Activated CD4-positive, alpha-beta T cell treated with anti-CD3 and anti-CD28 coated beads for 24 hours (primary cell): ENCODE data around the gene E2F4.

ENCODE experiments used
- DNase-seq, 2 donors: peaks; one replicate each; pipeline ENCODE4 v3.0.0-alpha.2; 2020; ENCODE audit warnings: low read depth in 2 of 2

Gene E2F4

DNA sequence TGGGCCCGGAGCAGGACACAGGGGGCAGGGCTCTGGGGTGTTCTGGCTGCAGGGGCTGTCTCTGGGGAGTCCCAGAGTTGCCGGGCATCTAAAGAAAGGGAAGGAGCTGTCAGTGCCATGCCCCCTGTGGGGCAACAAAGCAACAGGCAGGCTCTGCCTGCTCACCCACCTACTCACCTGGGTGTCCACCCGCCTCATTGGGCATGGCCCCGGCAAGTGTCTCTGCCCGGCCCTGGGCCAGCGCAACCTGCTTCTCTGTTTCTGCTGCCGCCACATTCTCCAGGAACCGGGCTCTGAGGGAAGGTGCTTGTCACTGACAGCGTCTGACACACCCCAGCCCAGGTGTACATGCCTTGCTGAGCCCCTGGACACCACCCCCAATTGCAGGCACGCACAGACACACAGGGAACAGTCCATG, 42.2 kb downstream of the E2F4 start:
- no peak for DNase-seq

DNA sequence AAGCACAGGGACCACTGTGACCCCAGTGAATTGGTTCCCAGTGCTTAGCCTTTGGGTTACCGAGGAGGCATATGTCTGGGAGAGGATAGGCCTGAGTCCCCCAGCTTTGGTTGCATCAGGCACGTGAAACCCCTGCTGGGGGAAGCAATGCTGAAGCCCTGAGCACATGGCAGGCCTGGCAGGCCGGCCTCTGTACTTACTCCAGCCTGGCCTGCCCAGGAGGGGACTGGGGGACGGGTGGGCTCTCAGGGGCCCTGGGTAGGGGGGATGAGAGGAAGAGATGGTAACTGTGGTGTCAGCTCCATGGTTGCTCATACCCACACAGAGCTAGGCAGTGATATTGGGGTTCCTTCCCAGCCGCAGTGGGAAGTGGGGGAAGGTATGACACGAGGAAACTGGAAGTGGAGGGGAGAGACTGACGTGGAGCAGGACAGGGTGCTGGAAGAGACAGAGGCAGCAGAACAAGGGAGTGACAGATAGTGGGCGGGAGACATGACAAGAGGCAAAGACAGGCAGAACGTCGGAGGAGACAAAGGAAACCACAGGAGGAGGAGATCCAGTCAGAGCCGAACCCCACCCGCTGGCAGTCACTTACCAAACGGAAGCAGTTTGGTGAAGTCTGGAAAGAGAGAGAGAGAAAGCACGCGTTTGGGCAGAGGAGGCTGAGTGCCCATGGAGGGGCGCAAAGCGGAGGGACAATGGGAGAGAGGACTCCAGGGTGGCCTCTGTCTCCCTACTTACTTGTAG, 44.0 kb downstream of the E2F4 start:
- no peak for DNase-seq

DNA sequence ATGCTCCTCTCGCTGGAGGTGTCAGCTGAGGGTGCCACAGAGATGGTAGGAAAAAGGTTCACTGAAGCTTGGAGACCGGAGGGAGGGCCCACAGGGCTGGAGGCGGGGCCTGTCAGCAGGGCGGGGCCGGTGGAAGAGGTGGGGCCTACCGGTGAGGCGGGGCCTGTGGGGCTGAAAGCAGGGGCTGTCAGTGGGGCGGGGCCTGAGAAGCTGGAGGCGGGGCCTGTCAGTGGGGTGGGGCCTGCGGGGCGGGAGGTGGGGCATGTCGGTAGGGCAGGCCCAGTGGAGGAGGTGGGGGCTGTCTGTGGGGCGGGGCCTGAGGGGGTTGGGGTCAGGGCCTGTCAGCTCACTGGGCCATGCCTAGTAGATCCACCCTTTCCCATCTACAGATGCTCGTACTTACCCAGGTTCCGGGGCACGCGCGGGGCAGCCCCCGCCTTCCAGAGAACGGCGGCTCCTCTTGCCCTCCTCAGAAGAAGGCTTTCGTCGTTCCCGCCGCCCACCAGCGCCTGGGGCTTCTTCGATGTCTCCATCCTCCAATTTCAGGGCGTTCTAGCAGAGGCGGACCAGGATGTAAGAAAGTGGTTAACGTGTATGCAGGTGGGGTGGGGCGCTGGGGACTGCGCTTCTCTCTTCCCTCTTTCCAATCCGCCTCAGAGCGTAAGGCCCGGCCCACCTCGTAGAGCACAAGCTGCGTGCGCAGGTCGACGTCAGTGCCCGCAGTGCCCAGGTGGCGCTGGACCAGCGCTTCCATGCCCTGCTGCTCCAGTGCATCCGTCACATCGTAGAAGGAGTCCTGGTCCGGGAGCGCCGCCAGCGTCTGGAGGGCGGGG, 44.8 kb downstream of the E2F4 start:
- peak; percentile 67 to 71 for DNase-seq

DNA sequence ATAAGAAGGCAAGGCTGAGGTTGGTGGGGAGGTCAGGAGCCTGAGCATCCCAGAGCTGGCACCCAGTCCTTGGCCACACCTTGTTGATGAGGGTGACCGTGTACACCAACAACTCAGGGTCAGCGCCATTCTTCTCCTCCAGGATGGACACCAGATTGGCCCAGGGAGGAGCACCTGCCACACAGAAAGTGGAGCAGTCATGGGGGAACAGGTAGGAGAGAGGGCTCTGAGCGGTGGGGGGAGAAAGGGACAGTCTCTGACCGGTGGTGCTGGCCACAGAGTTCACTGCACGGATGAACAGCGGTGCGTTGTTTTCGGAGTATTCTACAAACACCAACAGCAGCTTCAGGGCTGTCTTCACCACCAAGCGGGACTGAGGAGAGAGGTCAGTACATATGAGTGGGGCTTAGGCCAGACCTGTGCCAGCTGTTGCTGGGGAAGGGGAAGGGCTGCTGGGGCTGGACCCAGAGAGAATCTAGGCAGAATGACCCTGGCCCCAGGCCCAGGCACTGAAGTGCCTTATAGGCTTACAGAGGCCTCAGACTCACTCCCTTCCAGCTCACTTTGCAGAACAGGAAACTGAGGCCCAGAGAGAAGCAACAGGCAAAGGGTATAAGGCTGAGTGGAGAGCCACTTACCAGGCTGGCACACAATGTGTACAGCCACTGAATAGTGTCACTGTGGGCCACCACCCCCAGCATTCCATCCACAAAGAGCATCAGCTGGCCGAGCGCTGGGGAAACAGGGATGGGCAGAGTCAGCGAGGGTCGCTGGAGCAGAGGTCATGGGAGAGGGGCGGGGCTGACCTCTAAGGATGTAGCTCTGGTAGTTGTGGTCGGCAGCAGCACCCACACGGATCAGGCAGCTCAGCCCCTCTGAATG, 45.7 kb downstream of the E2F4 start:
- DNase-seq, result no peak

DNA sequence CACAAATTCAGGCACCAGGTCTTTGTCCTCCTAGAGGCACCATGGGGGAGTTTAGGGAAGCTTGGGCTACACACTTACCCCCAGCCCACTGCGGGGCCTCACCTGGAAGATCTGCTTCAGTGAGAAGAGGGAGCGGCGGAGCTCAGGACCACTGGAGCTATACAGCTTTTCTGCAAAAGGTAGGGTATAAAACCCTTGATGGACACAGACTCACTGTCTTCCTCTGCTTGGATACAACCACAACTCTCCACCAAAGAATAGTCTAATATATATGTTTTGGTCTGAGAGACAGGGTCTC, 46.3 kb downstream of the E2F4 start:
- no peak for DNase-seq

DNA sequence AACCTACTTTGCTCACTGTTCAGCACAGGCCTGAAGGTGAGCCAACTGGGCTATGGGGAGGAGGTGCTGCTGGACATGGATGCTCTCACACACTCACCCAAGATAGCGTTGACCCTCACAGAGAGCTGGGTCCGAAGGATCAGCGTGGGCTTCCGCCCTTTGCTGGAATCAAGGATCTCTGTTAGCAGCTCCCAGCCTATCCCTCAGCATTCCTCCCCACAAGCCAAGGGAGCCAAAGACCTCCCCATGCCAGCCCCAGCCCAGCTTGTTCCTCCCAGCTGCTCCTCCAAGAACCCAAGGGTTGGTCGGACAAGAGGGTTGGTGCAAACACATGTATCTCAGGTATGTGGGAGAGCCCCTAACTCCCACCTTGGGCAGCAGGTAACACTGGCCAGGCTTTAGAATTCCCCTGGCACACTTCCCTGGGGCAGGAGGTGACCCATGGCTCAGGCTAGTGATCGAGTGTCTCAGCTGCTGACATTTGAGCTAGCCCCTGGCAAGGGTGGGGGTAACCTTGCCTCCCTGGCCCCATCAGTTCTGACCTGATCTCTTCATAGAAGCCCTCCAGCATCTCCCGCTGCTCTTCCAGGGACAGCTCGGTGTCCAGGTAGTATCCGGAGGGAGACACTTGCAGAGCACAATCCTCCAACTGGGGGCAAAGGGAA, 47.0 kb downstream of the E2F4 start:
- DNase-seq, result no peak

DNA sequence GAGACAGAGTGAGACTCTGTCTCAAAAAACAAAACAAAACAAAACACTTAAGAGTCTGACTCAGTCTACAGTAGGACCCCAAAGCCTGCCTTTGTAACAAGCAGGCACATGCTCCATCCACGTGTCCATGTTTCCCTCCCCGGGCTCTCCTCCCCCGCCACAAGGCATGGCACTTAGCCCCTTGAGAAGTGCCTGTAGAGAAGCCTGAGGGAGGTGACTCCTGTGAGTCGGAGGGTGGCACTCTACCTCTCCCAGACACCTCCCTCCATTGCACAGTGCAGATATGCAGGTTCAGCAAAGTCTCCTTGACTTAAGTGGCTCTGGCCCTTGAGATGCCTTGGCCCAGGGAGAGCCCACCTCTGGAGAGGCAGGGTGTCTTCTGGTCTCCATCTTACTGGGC, 48.6 kb downstream of the E2F4 start:
- DNase-seq, result no peak

DNA sequence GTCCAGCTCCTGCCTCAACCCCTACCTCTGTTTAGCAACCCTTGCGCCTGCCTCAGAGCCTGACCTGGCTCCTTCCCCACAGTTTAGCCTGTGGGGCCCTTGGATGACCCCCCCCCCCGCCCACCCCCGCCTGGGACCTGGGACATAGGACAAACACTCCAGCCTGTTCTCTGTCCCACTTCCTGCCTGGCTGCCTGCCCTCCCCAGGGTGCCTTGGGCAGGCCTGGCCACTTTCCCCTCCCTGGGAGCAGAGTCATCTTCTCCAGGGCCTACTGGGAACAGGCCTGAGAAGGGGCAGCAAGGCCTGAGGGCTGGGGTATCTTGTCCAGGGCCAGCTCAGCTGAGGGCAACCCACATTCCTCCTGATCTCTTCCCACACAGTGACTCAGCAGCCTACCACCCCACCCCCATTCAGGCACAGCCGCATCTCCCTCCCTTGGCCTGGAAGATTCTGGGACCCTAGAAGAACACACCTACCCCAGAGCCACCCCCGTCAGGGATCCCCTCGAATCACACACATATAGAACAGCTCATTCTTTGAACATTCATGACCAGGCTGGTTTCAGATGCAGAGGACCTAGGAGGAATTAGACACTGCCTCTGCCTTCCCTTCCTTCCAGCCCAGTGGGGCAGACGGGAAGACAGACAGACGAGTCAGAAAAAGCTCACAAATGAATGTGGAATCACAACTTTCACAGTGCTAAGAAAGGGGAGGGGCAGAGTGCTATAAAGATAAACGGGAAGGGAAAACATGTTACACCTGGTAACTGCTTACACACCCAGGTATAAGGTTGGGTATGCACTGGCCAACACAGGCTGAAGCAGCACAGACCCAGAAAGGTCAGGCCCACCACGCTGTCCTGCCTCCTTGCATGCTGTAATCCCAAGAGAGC, 49.3 kb downstream of the E2F4 start:
- DNase-seq, result no peak

DNA sequence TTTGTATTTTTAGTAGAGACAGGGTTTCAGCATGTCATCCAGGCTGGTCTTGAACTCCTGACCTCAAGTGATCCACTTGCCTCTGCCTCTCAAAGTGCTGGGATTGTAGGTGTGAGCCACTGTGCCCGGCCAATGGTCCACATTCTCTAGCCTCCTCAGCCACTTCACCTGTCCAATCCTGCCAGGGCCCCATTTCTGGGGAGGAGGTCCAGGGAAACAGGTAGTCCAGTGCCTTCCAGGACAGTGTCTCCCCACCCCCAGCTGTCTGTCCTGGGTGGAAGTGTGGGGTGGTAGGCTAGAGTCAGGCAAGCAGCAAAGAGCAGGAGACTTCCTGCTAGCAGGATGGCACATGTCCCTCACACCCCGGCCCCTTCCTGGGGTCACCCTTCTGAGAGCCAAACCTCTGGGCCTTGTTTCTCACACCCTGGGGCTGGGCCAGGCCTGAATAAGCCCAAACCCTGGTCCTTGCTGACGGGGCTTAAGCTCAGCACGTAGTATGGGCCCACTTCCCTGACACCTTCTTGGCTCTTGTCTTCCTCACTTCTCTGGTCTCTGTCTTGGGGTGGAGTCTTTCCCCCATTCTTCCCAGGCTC, 50.3 kb downstream of the E2F4 start:
- no peak for DNase-seq

DNA sequence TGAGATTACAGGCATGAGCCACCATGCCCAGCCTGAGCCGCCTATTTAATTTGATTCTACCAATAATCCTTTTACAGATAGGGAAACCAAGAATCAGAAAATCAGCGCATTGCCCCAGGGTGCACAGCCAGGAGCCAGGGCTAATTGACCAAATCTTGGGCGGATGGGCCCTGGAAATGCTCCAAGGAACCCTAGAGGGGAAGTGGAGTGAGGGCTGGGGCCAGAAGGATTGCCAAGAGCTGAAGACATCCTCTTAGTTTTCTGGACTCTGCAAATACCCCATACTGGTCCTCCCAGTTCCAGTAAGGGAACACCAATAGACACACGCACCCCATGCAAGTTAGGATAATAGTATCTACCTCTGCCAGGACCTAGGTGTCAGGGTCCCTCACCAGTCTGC, 51.5 kb downstream of the E2F4 start:
- DNase-seq, result no peak

DNA sequence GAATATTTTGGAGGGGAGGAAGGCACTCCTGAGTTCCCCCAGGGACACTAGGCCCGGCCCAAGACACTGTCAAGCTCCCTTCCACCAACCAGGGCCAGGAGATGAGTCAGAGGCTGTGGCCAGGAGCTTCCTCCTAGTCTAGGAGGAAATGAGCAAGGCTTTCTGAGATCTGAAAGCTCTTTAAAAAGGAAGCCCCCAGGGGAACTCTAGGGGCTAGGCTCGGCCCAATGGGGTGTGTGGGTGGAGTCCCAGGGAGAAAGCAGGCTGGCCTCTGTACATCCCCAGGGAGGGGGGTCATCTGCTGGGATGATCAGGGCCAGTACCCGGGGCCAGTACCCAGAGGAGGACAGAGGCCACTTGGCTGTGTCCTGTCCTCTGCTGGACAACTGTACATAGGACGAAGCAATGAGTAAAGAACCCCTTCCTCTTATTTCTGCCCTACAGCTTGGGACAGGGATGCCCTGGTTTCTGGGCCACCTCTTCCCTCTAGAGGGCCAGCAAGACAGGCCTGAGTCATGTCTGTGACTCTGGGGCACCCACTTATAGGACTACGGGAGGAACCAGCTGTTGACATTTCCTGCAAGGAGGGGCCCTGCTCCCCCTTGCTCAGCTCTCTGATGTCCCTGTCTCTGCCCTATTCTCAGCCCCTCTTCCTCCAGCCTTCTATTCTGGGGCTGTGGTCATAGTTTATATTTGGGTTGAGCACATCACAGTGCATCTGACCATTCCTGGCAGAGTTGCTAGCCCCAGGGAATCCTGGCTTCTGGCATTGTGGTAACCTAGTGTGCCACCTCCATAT, 52.6 kb downstream of the E2F4 start:
- peak; percentile 59 to 65 for DNase-seq

DNA sequence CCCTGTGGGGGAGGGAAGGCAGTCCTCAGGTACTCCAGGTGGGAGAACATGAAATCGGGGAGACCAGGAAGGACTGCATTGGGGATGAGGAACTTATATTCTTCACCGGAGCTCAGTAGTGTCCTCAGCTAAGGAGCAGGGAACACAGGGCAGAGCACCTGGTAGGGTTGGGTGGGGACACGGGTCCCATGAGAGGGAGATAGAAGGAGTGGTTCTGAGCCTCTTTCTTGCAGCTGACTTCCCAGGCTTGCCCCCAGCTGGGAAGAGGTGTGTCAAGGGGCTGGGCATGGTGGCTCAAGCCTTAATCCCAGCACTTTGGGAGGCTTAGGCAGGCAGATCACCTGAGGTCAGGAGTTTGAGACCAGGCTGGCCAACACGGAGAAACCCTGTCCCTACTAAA, 53.2 kb downstream of the E2F4 start:
- DNase-seq, result no peak

DNA sequence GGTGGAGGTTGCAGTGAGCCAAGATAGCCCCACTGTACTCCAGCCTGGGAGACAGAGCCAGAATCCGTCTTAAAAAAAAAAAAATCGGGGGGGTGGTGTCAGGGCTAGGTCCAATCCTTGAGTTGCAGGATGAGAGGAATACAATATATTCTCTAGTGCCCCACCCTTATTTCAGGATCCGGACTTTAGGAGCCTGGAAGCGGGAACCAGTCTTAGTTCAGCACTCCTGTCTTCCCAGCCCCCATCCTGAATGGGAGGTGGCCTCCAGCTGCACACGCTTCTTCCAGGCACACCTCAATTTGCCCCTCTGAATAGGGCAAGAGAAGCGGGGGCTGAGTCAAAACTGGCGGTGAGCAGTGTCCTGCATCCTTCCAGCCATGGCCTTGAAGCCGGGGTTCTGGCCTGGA, 53.7 kb downstream of the E2F4 start:
- no peak for DNase-seq

DNA sequence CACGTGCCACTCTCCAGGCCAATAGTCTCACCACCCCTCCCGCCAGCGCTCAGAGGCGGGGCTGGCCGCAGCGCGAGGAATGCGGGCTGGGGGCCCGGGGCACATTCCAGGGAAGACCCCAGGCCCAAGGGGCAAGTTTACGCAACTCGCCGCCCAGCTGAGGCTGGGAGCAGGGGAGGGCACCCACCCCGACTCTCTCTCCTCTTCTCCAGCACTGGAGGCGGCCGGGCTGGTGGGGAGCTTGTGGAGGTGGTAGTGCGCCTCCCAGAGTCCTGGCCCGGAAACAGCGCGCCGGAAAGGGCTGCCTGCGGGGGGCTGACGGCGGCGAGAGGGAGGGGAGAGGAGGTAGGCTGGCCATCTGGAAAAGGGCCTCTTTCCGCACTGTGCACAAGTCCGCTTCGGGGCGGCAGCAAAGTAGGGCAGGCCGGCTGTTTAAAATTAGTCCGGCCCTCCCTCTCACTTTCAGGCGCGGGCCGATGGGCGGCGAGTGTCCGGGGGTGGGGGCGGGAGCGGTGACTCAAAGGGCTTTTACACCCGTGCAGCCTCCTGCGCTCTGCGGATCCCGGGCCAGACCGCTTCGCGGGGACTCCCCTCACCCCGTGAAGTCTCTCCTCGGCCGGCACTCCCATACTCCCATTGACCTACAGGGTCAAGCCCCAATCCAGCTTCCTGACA, 54.3 kb downstream of the E2F4 start:
- peak in 1 of 2 donors; percentile 46 for DNase-seq

DNA sequence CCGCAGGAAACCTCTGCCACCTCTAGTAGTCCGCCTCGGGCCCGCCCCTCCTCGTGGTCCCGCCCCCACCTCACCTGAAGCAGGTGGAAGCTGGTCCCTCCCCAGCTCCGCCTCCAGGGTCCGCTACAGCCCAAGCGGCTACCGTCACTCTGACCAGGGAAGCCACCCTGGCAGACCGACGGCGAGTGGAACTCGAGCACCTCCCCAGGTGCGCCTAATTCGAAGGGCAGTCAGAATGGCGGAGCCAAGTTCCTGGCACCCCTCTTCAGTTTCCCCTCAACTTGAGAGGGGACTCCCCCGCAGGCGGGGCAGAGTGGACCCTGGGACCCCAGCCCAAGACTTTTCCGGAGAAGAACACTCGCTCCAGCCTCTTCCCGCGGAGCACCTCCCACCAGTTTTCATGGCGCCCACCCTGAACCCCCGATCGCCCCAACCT, 54.8 kb downstream of the E2F4 start:
- DNase-seq, result no peak

DNA sequence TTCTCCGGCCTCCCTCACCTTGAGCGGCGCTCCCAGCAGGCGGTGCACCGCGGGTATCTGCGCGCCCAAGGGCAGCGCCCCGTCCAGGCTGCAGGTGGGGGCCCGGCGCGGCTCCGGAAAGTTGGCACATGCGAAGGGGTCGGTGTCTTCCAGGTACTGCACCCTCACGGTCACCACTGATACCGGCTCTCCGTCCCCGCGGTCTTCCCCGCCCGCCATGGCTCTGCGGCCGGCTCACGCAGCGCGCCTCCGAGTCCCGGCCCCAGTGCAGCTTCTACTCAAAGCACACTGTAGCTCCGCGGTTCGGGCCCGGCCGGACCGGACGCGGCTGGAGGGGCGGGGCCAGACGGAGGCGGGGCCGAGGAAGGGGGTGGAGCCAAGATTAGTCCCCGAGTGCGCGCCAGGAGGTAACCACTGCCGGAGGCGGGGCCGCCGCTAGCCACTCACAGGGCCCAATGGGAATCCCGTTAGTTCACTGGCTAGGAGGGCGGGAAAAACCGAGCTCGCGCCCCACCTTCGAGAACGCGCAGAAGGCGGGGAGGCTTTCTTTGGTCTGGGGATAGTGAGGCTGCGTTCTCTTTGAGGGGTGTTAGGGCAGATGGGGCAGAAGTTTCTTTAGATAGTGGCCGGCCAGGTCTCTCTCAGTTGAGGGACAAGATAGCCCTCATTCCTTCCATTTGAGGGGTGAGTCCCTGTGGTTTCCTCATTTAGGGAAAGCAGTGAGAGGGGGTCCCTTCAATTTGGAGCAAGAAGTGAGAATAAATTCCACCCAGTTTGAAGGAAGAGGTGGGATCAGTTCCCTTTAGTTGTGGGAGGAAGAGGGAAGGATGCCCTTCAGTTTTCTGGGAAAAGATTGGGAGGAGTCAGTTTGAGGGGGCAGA, 55.5 kb downstream of the E2F4 start, which contains the start of gene FHOD1:
Gene FHOD1 (minus strand): TSS at position 290 of the 881 bp plus-strand sequence. CDS start 71 bp downstream, at position 219.
- DNase-seq, result peak; percentile 96 to 99

DNA sequence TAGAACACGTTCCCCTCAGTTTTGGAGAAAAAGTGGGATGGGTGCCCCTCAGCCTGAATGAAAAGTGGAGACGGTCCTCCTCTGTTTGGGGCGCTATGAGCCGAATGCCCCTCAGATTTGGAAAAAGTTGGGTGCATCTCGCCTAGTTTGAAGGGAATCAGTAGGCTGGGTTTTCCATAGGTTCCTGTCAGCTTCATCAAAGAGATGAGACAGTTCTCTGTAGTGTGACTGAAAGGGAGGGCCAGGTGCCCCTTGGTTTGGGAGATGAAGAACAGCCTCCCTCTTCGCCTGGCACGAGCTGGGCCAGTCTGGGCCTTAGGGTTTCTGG, 56.1 kb downstream of the E2F4 start:
- no peak for DNase-seq
